Measurements from ENCODE around the gene EPC2.
"Not testable (repeated sequence)": the region's sequence is repeated elsewhere in the genome, so short reads cannot be mapped to it uniquely, and the experiment has no call there.

The EPC2 gene

GRCh38 chr2:148674063-148675020 lies 29.8 kb downstream of the EPC2 start:
- DNase-seq (ENCODE audit: low read depth): no peak

GRCh38 chr2:148675708-148676107 lies 31.2 kb downstream of the EPC2 start:
- no peak for DNase-seq (ENCODE audit: low read depth)

GRCh38 chr2:148678302-148679179 lies 34.0 kb downstream of the EPC2 start:
- DNase-seq (ENCODE audit: low read depth): not testable (repeated sequence)

GRCh38 chr2:148680462-148680861 lies 35.9 kb downstream of the EPC2 start:
- no peak for DNase-seq (ENCODE audit: low read depth)

GRCh38 chr2:148681443-148681842 lies 36.9 kb downstream of the EPC2 start:
- no peak for DNase-seq (ENCODE audit: low read depth)

GRCh38 chr2:148681862-148682261 lies 37.3 kb downstream of the EPC2 start:
- DNase-seq (ENCODE audit: low read depth): not testable (repeated sequence)

- DNase-seq (ENCODE audit: low read depth): no peak
Observed at GRCh38 chr2:148684507-148684906, 40.0 kb downstream of the EPC2 start.

- no peak for DNase-seq (ENCODE audit: low read depth)
Observed at GRCh38 chr2:148687543-148687942, 43.0 kb downstream of the EPC2 start.

- DNase-seq (ENCODE audit: low read depth): not testable (repeated sequence)
Observed at GRCh38 chr2:148688011-148688410, 43.5 kb downstream of the EPC2 start.

GRCh38 chr2:148696985-148697384 lies 52.4 kb downstream of the EPC2 start:
- DNase-seq (ENCODE audit: low read depth): no peak

- DNase-seq (ENCODE audit: low read depth): no peak
Observed at GRCh38 chr2:148699830-148700229, 55.3 kb downstream of the EPC2 start.

GRCh38 chr2:148701039-148701438 lies 56.5 kb downstream of the EPC2 start:
- DNase-seq (ENCODE audit: low read depth): no peak

- DNase-seq (ENCODE audit: low read depth): no peak
Observed at GRCh38 chr2:148701877-148702276, 57.3 kb downstream of the EPC2 start.

GRCh38 chr2:148702475-148702874 lies 57.9 kb downstream of the EPC2 start:
- DNase-seq (ENCODE audit: low read depth): no peak

GRCh38 chr2:148704247-148704646 lies 59.7 kb downstream of the EPC2 start:
- DNase-seq (ENCODE audit: low read depth): no peak

GRCh38 chr2:148716378-148716920 lies 71.9 kb downstream of the EPC2 start:
- no peak for DNase-seq (ENCODE audit: low read depth)

GRCh38 chr2:148718039-148718438 lies 73.5 kb downstream of the EPC2 start:
- DNase-seq (ENCODE audit: low read depth): no peak

GRCh38 chr2:148719195-148719749 lies 74.7 kb downstream of the EPC2 start:
- no peak for DNase-seq (ENCODE audit: low read depth)

GRCh38 chr2:148719941-148720436 lies 75.4 kb downstream of the EPC2 start:
- no peak for DNase-seq (ENCODE audit: low read depth)

- no peak for DNase-seq (ENCODE audit: low read depth)
Observed at GRCh38 chr2:148720501-148721001, 76.0 kb downstream of the EPC2 start.

GRCh38 chr2:148721520-148721931 lies 77.0 kb downstream of the EPC2 start:
- DNase-seq (ENCODE audit: low read depth): no peak
